ENCODE results near the gene USP49.

Gene USP49

GRCh38 chr6:41929924-41930323 is 34.7 kb upstream of the USP49 start:
- no peak for DNase-seq (ENCODE audit: low read depth)

GRCh38 chr6:41927253-41927652 is 32.1 kb upstream of the USP49 start:
- no peak for DNase-seq (ENCODE audit: low read depth)

- no peak for DNase-seq (ENCODE audit: low read depth)
Measured at GRCh38 chr6:41922154-41922553, 27.0 kb upstream of the USP49 start.

GRCh38 chr6:41921712-41921998 is 26.5 kb upstream of the USP49 start:
- DNase-seq (ENCODE audit: low read depth) = no peak

GRCh38 chr6:41920921-41921711 is 25.9 kb upstream of the USP49 start, which contains the start of the genes BYSL and MED20:
TSS of gene BYSL (plus strand) at chr6:41921499. CDS start at chr6:41921563, 64 bp downstream.
TSS of gene MED20 (minus strand) at chr6:41921139. CDS start at chr6:41921018, 121 bp downstream.
- DNase-seq (ENCODE audit: low read depth) = peak; percentile 88

- no peak for DNase-seq (ENCODE audit: low read depth)
Measured at GRCh38 chr6:41917528-41917927, 22.4 kb upstream of the USP49 start.

- DNase-seq (ENCODE audit: low read depth) = no peak
Measured at GRCh38 chr6:41914869-41915530, 19.8 kb upstream of the USP49 start.

- DNase-seq (ENCODE audit: low read depth) = no peak
Measured at GRCh38 chr6:41914343-41914742, 19.2 kb upstream of the USP49 start.

GRCh38 chr6:41909727-41910126 is 14.6 kb upstream of the USP49 start:
- no peak for DNase-seq (ENCODE audit: low read depth)

- peak; percentile 6 for DNase-seq (ENCODE audit: low read depth)
Measured at GRCh38 chr6:41901882-41902519, 6.8 kb upstream of the USP49 start.

GRCh38 chr6:41900861-41901260 is 5.7 kb upstream of the USP49 start:
- no peak for DNase-seq (ENCODE audit: low read depth)

GRCh38 chr6:41896281-41896680 is 1.1 kb upstream of the USP49 start:
- DNase-seq (ENCODE audit: low read depth) = no peak

- no peak for DNase-seq (ENCODE audit: low read depth)
Measured at GRCh38 chr6:41894366-41895299, 542 bp downstream of the USP49 start.

GRCh38 chr6:41892921-41893564 is 2.1 kb downstream of the USP49 start:
- no peak for DNase-seq (ENCODE audit: low read depth)

GRCh38 chr6:41887331-41887751 is 7.8 kb downstream of the USP49 start:
- DNase-seq (ENCODE audit: low read depth) = no peak

GRCh38 chr6:41885930-41886329 is 9.2 kb downstream of the USP49 start:
- no peak for DNase-seq (ENCODE audit: low read depth)

- DNase-seq (ENCODE audit: low read depth) = no peak
Measured at GRCh38 chr6:41884957-41885356, 10.2 kb downstream of the USP49 start.

- no peak for DNase-seq (ENCODE audit: low read depth)
Measured at GRCh38 chr6:41881506-41881905, 13.7 kb downstream of the USP49 start.

- DNase-seq (ENCODE audit: low read depth) = no peak
Measured at GRCh38 chr6:41878961-41879405, 16.2 kb downstream of the USP49 start.

GRCh38 chr6:41878246-41878645 is 16.9 kb downstream of the USP49 start:
- no peak for DNase-seq (ENCODE audit: low read depth)

GRCh38 chr6:41877051-41877680 is 18.0 kb downstream of the USP49 start:
- no peak for DNase-seq (ENCODE audit: low read depth)

Data from stimulated activated CD8-positive, alpha-beta memory T cell treated with anti-CD3 and anti-CD28 coated beads, Interleukin-12 subunit alpha, Interleukin-12 subunit beta, amount 100 ng/mL, for 4 hours (primary cell).